ENCODE results near the gene MYH9. TPM values are rescaled to one million over a fixed set of nuclear protein-coding genes. Genes with fewer than 3 reads are reported as not detected.

The MYH9 gene
- total RNA-seq, result 601 and 720 TPM in 2 replicates

DNA sequence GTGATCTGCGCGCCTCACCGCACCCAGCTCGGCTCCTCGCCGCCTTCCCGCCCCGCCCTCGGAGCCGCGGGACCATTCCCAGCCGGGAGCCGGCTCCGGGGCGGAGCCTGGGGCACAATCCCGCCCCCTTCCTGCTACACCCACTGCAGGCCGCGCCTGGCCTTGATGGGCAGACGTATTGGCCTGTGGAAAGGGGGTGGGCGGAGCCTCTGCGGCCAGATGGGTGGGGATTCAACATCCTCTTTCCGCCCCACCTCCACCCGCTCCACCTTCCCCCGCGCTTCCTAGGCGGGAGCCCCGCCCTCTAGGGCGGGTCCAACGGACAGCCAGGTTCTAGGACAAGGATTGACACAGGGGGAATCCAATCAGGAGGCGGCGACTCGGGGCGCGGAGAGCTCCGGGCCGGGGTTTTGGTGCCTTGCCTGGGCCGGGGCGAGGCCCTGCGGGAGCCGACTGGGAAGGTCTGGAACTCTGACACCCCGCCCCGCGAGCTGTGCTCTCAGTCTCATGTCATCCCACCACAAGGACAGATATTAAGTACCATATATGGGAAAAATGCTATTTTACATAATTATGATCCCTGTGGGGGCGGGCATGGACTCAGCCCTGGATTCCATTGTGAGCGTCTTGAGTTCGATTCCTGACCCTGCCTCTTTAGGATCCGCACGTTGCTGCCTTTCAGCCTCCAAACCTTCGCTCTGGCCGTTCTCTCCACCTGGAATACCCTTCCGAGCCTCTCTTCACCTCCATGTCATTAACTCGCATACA lies at the start of gene MYH9:
TSS of gene MYH9 (minus strand) at position 9 of the 768 bp plus-strand sequence. CDS start 38,731 bp downstream, outside the sequence.

GRCh38 chr22:36252754-36253522 lies 134.8 kb downstream of the MYH9 start, which contains the start of gene APOL1:
APOL1 (plus strand) TSS chr22:36253133; CDS start chr22:36254956, 1,823 bp downstream.

DNA sequence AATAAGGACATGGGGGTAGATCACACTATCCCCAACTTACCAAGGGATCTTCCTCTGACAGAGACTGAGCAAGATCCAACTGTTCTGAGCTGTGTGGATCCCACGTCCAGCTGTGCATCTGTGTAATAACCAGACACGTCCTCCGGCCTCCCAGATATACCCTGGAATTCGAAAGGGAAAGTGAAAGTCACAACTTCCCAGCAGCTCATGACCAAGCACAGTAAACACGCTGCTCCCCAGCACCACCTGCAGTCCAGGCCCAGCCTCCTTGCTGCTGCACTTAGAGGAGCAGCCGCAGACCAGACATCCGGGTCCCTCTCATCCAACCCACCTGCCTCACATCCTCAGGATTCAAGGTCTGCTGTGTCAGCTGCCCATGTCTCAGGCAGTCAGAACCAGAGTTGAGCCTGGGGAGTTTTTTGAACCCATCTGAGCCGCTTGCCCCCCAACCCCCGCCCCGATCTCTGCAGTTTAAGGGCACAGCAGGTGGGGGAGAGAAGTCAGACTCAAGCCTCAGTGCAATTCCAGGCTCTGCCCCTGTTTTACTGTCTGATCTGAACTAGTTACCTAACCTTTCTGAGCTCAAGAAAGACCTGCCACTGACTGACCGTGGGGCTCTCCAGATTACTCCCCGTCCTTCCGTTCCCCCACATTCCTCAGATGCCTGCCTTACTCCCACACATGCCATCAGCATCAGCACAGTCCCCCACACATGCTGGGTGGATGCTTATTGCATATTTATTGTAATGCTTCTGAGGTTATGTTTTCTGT lies 148.2 kb downstream of the MYH9 start, which contains the start of gene APOL2:
TSS of gene APOL2 (minus strand) at position 127 of the 771 bp plus-strand sequence. CDS start 6,365 bp downstream, outside the sequence.

Other genes with a start within 250 kb of the MYH9 start
- gene APOL3, start 227.2 kb downstream of the MYH9 start, total RNA-seq, result not detected in 2 replicates
- gene APOL4, start 186.2 kb downstream of the MYH9 start, total RNA-seq, result 0.56 and 0.65 TPM in 2 replicates
- 9.7 and 13.3 TPM in 2 replicates for gene APOL2, start 148.4 kb downstream of the MYH9 start, total RNA-seq
- 0.70 and 1.8 TPM in 2 replicates for gene APOL1, start 134.8 kb downstream of the MYH9 start, total RNA-seq
- gene TXN2, start 93.7 kb upstream of the MYH9 start, total RNA-seq, result 63.8 and 87.5 TPM in 2 replicates
- gene FOXRED2, start 119.1 kb upstream of the MYH9 start, total RNA-seq, result 4.0 and 6.1 TPM in 2 replicates
- 358 and 376 TPM in 2 replicates for gene EIF3D, start 141.2 kb upstream of the MYH9 start, total RNA-seq

Measured in airway epithelial cell (primary cell).